CD4-positive, alpha-beta T cell (primary cell): Measurements from ENCODE around the gene DDX1. TPM values are rescaled to one million over a fixed set of nuclear protein-coding genes. Genes with fewer than 3 reads are reported as not detected.

Source experiments
- ATAC-seq: fragments of 200-7000 bp; cut with Tn5 transposase; one replicate; pipeline ENCODE4 v1.10.0; 2022; ENCODE audit warnings: mild to moderate bottlenecking; ENCODE audit not compliant: poor library complexity
- CTCF ChIA-PET: fragments of 350-600 bp; sonication (Branson Sonifier 250); formaldehyde crosslinking; loops from one replicate; lab custom pipeline; 2021; ENCODE audit warnings: antibody characterized with exemption, inconsistent platforms; lab: Charles Lee
- POLR2A ChIA-PET: fragments of 350-600 bp; sonication (Branson Sonifier 250); formaldehyde crosslinking; loops from one replicate; lab custom pipeline; 2021; ENCODE audit warnings: antibody characterized with exemption, inconsistent platforms; lab: Charles Lee
- DNase-seq, 14 experiments: peaks; one replicate each; pipeline ENCODE4 v3.0.0-alpha.2; 2013 to 2020; ENCODE audit warnings: mixed read lengths in 2 of 14
- H3K27ac ChIP-seq, 2 donors: one replicate each; pipeline versions ENCODE4 v1.5.1 to v1.7.0; 2013; ENCODE audit warnings: low read length in 2 of 2, low read depth in 1 of 2, mild to moderate bottlenecking in 1 of 2
- H3K27me3 ChIP-seq, 2 experiments: 1 replicate in 1 of 2; 2 replicates in 1 of 2; pipeline versions ENCODE4 v1.6.1 to v1.7.0; 2013; ENCODE audit warnings: low read length in 2 of 2, control low read depth in 1 of 2, mild to moderate bottlenecking in 1 of 2, moderate library complexity in 1 of 2; ENCODE audit not compliant: insufficient read depth in 2 of 2, control insufficient read depth in 1 of 2
- H3K36me3 ChIP-seq: one replicate; pipeline ENCODE4 v1.6.1; 2013; ENCODE audit warnings: low read length, control low read depth; ENCODE audit not compliant: insufficient read depth
- H3K4me1 ChIP-seq: one replicate; pipeline ENCODE4 v1.6.1; 2013; ENCODE audit warnings: low read length, control low read depth; ENCODE audit not compliant: insufficient read depth
- H3K4me3 ChIP-seq: one replicate; pipeline ENCODE4 v1.5.1; 2013; ENCODE audit warnings: mild to moderate bottlenecking, low read length, moderate library complexity
- H3K9me3 ChIP-seq, 2 experiments: 1 replicate in 1 of 2; 2 replicates in 1 of 2; pipeline versions ENCODE4 v1.6.1 to v1.7.0; 2013; ENCODE audit warnings: low read length in 2 of 2, mild to moderate bottlenecking in 2 of 2, control low read depth in 1 of 2, moderate library complexity in 1 of 2; ENCODE audit not compliant: control insufficient read depth in 1 of 2, insufficient read depth in 1 of 2
- H3K27ac Mint-ChIP-seq: one replicate; pipeline ENCODE4 v1.8.0; 2020; ENCODE audit warnings: mixed read lengths
- H3K27me3 Mint-ChIP-seq: one replicate; pipeline ENCODE4 v1.8.0; 2021; ENCODE audit warnings: mixed read lengths
- H3K36me3 Mint-ChIP-seq: one replicate; pipeline ENCODE4 v1.8.0; 2021; ENCODE audit warnings: low read depth, mixed read lengths
- H3K4me1 Mint-ChIP-seq: one replicate; pipeline ENCODE4 v1.8.0; 2021; ENCODE audit warnings: low read depth, mixed read lengths
- H3K4me3 Mint-ChIP-seq: one replicate; pipeline ENCODE4 v1.8.0; 2020; ENCODE audit warnings: mild to moderate bottlenecking, mixed read lengths
- H3K9me3 Mint-ChIP-seq: one replicate; pipeline ENCODE4 v1.8.0; 2020; ENCODE audit warnings: mixed read lengths
- CTCF ChIP-seq: fragments of 200-600 bp; IDR thresholded peaks from one replicate; pipeline ENCODE4 v1.8.0; 2022; ENCODE audit warnings: antibody characterized with exemption, mild to moderate bottlenecking
- intact Hi-C, 2 experiments: fragments of 100-400 bp; cut with DNase I in 1 of 2; cut with micrococcal nuclease in 1 of 2; formaldehyde crosslinking; loops; one replicate each; pipeline versions ENCODE4 v1.15.1 to v1.9.0; 2023 to 2025; cut with DNase I, micrococcal nuclease
- total RNA-seq, 174 experiments: library from RNA in 2 of 174; stranded (reverse) in 2 of 174; gene quantifications; one replicate each; pipeline ENCODE4 v1.2.3 and lab custom pipeline; 2021 to 2026

Gene DDX1
- total RNA-seq, 2 experiments from 2014 or later = 48.8 to 50.1 TPM

- no peak overlapping the region for H3K4me3 ChIP-seq
- Mint-ChIP-seq H3K4me3 (no peak overlapping the region), H3K27me3 (no peaks in the 10 kb centered on the region), H3K27ac (no peak overlapping the region), H3K9me3 (no peaks in the 10 kb centered on the region), H3K4me1 (no peaks in the 10 kb centered on the region), H3K36me3 (no peaks in the 10 kb centered on the region)
- ATAC-seq = no peak
- no peak overlapping the region for H3K27ac ChIP-seq
- H3K27me3 ChIP-seq = peaks cover 0 to 3% of the 10 kb centered on the region in 2 experiments
- ChIA-PET CTCF (no interaction called here), POLR2A (no interaction called here)
- TF ChIP-seq CTCF = no peak
- DNase-seq = no peak
- no peaks in the 10 kb centered on the region for H3K36me3 ChIP-seq
- H3K4me1 ChIP-seq = no peaks in the 10 kb centered on the region
- H3K9me3 ChIP-seq = no peaks in the 10 kb centered on the region
- intact Hi-C loops = no loop called here
These were observed 69.6 kb downstream of the DDX1 start for GRCh38 chr2:15661295-15661569.

DNA sequence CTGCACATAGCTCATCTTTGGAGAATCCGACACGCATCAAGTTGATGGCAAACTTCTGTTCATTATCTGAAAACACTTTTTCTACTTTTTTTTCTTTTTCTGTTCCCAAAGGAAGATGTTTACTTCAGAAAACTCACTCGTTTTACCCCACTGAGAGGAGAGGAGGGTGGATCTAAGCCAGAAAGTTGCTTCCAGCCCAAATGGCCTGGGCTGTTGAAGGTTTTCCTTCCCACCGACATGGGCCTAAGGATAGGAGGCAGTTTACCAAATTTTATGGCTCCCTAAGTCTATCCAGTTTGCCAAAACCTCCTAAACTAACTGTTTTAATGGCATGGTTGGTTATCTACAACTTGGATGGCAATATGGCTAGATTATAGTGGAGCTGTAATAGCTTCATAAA is 70.4 kb downstream of the DDX1 start:
- Mint-ChIP-seq H3K9me3 (no peaks in the 10 kb centered on the region), H3K4me1 (no peaks in the 10 kb centered on the region), H3K27me3 (no peaks in the 10 kb centered on the region), H3K27ac (no peak overlapping the region), H3K36me3 (no peaks in the 10 kb centered on the region), H3K4me3 (no peak overlapping the region)
- CTCF ChIA-PET = no interaction called here
- Histone ChIP-seq H3K4me1 (no peaks in the 10 kb centered on the region), H3K27ac (no peak overlapping the region), H3K27me3 (peaks cover 0 to 3% of the 10 kb centered on the region in 2 experiments), H3K4me3 (no peak overlapping the region), H3K9me3 (no peaks in the 10 kb centered on the region), H3K36me3 (no peaks in the 10 kb centered on the region)
- DNase-seq (no peak), ATAC-seq (no peak)
- intact Hi-C loops = no loop called here
- POLR2A ChIA-PET = no interaction called here
- no peak for TF ChIP-seq CTCF

GRCh38 chr2:15662579-15662978 is 70.9 kb downstream of the DDX1 start:
- no peak overlapping the region for H3K4me3 Mint-ChIP-seq
- ChIA-PET CTCF (no interaction called here), POLR2A (no interaction called here)
- Histone ChIP-seq H3K4me1 (no peaks in the 10 kb centered on the region), H3K4me3 (no peak overlapping the region), H3K27me3 (peaks cover 0 to 3% of the 10 kb centered on the region in 2 experiments), H3K27ac (no peak overlapping the region), H3K36me3 (no peaks in the 10 kb centered on the region), H3K9me3 (no peaks in the 10 kb centered on the region)
- no peaks in the 10 kb centered on the region for H3K4me1 Mint-ChIP-seq
- no peak overlapping the region for H3K27ac Mint-ChIP-seq
- H3K9me3 Mint-ChIP-seq = no peaks in the 10 kb centered on the region
- ATAC-seq (no peak), DNase-seq (no peak)
- H3K36me3 Mint-ChIP-seq = no peaks in the 10 kb centered on the region
- H3K27me3 Mint-ChIP-seq = no peaks in the 10 kb centered on the region
- intact Hi-C loops = no loop called here
- no peak for TF ChIP-seq CTCF
